DND-41 (cell line): Measurements from ENCODE around the gene RITA1.

Source experiments
- ATAC-seq: fragments of 200-7000 bp; cut with Tn5 transposase; 3 replicates; pipeline ENCODE4 v1.9.1; 2021; ENCODE audit warnings: low read depth; ENCODE audit not compliant: insufficient read depth
- DNase-seq: peaks from one replicate; pipeline ENCODE4 v3.0.0-alpha.2; 2020
- H2AFZ ChIP-seq: 2 replicates; pipeline ENCODE4 v1.6.0; 2012; ENCODE audit warnings: low read depth, low read length
- H3K27ac ChIP-seq: 2 replicates; pipeline ENCODE4 v1.5.1; 2012; ENCODE audit warnings: low read length, inconsistent platforms
- H3K27me3 ChIP-seq: fragments of 200-600 bp; sonication (generic); 2 replicates; pipeline ENCODE4 v1.6.0; 2012; ENCODE audit warnings: low read length, mild to moderate bottlenecking, inconsistent platforms; ENCODE audit not compliant: insufficient read depth, poor library complexity
- H3K36me3 ChIP-seq: 2 replicates; pipeline ENCODE4 v1.5.1; 2012; ENCODE audit warnings: low read length, inconsistent platforms; ENCODE audit not compliant: insufficient read depth
- H3K4me1 ChIP-seq: 2 replicates; pipeline ENCODE4 v1.5.1; 2012; ENCODE audit warnings: mild to moderate bottlenecking, low read length; ENCODE audit not compliant: insufficient read depth
- H3K4me2 ChIP-seq: 2 replicates; pipeline ENCODE4 v1.6.0; 2012; ENCODE audit warnings: mild to moderate bottlenecking, moderate library complexity, low read length, inconsistent platforms; ENCODE audit not compliant: insufficient read depth
- H3K4me3 ChIP-seq, 2 experiments: fragments of 200-600 bp in 1 of 2; shearing (Covaris generic) in 1 of 2; 2 replicates each; pipeline ENCODE4 v1.5.1; 2012 to 2016; ENCODE audit warnings: inconsistent platforms in 2 of 2, low read length in 2 of 2, mild to moderate bottlenecking in 2 of 2, low read depth in 1 of 2, moderate library complexity in 1 of 2
- H3K79me2 ChIP-seq: 2 replicates; pipeline ENCODE4 v1.6.0; 2012; ENCODE audit warnings: low read length, inconsistent platforms; ENCODE audit not compliant: insufficient read depth
- H3K9ac ChIP-seq: 2 replicates; pipeline ENCODE4 v1.6.0; 2012; ENCODE audit warnings: low read depth, mild to moderate bottlenecking, inconsistent platforms, low read length, moderate library complexity
- H3K9me3 ChIP-seq: 2 replicates; pipeline ENCODE4 v1.5.1; 2012; ENCODE audit warnings: low read length, moderate library complexity, mild to moderate bottlenecking, inconsistent platforms; ENCODE audit not compliant: insufficient read depth, severe bottlenecking
- H4K20me1 ChIP-seq: 2 replicates; pipeline ENCODE4 v1.6.0; 2012; ENCODE audit warnings: low read length; ENCODE audit not compliant: insufficient read depth
- CTCF ChIP-seq: IDR thresholded peaks from 2 replicates; pipeline ENCODE4 v1.5.1; 2012; ENCODE audit warnings: borderline replicate concordance, low read length, moderate library complexity, mild to moderate bottlenecking; ENCODE audit not compliant: poor library complexity, severe bottlenecking; ENCODE audit errors: extremely low read depth
- EZH2 ChIP-seq: IDR thresholded peaks from 3 replicates; pipeline ENCODE4 v1.6.1; 2012; ENCODE audit warnings: borderline replicate concordance, low read depth, mild to moderate bottlenecking, moderate library complexity, low read length, inconsistent platforms; ENCODE audit not compliant: severe bottlenecking

RITA1 gene

GRCh38 chr12:113196990-113197389 is 11.5 kb downstream of the RITA1 start:
- 0 out of 2 replicates have a peak overlapping the region, but pooled peaks have one; percentile 21 for H3K27ac ChIP-seq

GRCh38 chr12:113197518-113198077 is 12.1 kb downstream of the RITA1 start:
- H3K4me1 ChIP-seq: no peaks in the 10 kb centered on the region
- no peak overlapping the region for H3K9ac ChIP-seq
- H2AFZ ChIP-seq: no peak overlapping the region
- DNase-seq (no peak), ATAC-seq (no peak)
- H3K9me3 ChIP-seq: no peaks in the 10 kb centered on the region
- TF ChIP-seq CTCF (no peak), EZH2 (no peak)
- 0 out of 2 replicates have a peak overlapping the region, but pooled peaks have one; percentile 21 for H3K27ac ChIP-seq
- H3K27me3 ChIP-seq: no peaks in the 10 kb centered on the region
- H3K4me3 ChIP-seq: no peak overlapping the region
- peaks cover 4% of the 10 kb centered on the region for H3K36me3 ChIP-seq
- no peaks in the 10 kb centered on the region for H4K20me1 ChIP-seq
- H3K79me2 ChIP-seq: no peaks in the 10 kb centered on the region
- H3K4me2 ChIP-seq: no peak overlapping the region

More at GRCh38 chr12:113196990-113197389, 11.5 kb downstream of the RITA1 start:
- Histone ChIP-seq H3K4me3 (no peak overlapping the region), H3K27me3 (no peaks in the 10 kb centered on the region), H3K9ac (no peak overlapping the region), H3K4me1 (no peaks in the 10 kb centered on the region), H3K36me3 (peaks cover 10% of the 10 kb centered on the region), H2AFZ (no peak overlapping the region), H3K79me2 (no peaks in the 10 kb centered on the region), H3K9me3 (no peaks in the 10 kb centered on the region), H4K20me1 (no peaks in the 10 kb centered on the region), H3K4me2 (no peak overlapping the region)
- ATAC-seq: peak; percentile 94
- peak; percentile 82 for TF ChIP-seq CTCF
- no peak for TF ChIP-seq EZH2
- peak; percentile 81 for DNase-seq

- H3K9ac ChIP-seq: no peak overlapping the region
- no peak overlapping the region for H3K4me3 ChIP-seq
- no peaks in the 10 kb centered on the region for H4K20me1 ChIP-seq
- H3K9me3 ChIP-seq: no peaks in the 10 kb centered on the region
- no peaks in the 10 kb centered on the region for H3K4me1 ChIP-seq
- 0 out of 2 replicates have a peak overlapping the region, but pooled peaks have one; percentile 0 for H3K27ac ChIP-seq
- H3K79me2 ChIP-seq: no peaks in the 10 kb centered on the region
- no peak for ATAC-seq
- H3K27me3 ChIP-seq: no peaks in the 10 kb centered on the region
- no peak overlapping the region for H2AFZ ChIP-seq
- no peaks in the 10 kb centered on the region for H3K36me3 ChIP-seq
- no peak overlapping the region for H3K4me2 ChIP-seq
- TF ChIP-seq CTCF: no peak
- DNase-seq: no peak
These were observed 12.8 kb downstream of the RITA1 start for GRCh38 chr12:113198296-113198695.
